ENCODE data around the gene PMPCA. TPM values are rescaled to one million over a fixed set of nuclear protein-coding genes. Genes with fewer than 3 reads are reported as not detected.

PMPCA gene
- total RNA-seq, 3 donors from 2014 or later (not counting 1 experiment from before 2014, with no cell fraction given), result 78.3 to 84.8 (median 79.3) TPM

- TF ChIP-seq CTCF (IDR thresholded peaks at IDR 0.05), result no peak
- Mint-ChIP-seq H3K36me3 (peaks cover 7% of the 10 kb centered on the region), H3K4me1 (peaks cover 10 to 16% of the 10 kb centered on the region in 2 donors), H3K27me3 (ENCODE audit: low read depth in 2 of 2) (no peaks in the 10 kb centered on the region), H3K27ac (no peak overlapping the region), H3K4me3 (no peak overlapping the region), H3K9me3 (no peaks in the 10 kb centered on the region)
- Histone ChIP-seq H3K4me3 (ENCODE audit: low read length) (no peak overlapping the region), H3K27ac (ENCODE audit: low read length) (no peak overlapping the region), H3K36me3 (ENCODE audit: control insufficient read depth, insufficient read depth, low read length) (peaks cover 48% of the 10 kb centered on the region), H3K27me3 (ENCODE audit: control insufficient read depth, insufficient read depth, low read length) (no peaks in the 10 kb centered on the region), H3K4me1 (ENCODE audit: control insufficient read depth, insufficient read depth, low read length) (no peaks in the 10 kb centered on the region), H3K9me3 (ENCODE audit: control insufficient read depth, insufficient read depth, low read length) (no peaks in the 10 kb centered on the region)
- 70% methylated on average over 11 of the region's 14 CpGs for WGBS (ENCODE audit: insufficient coverage)
- DNase-seq (no peak), ATAC-seq (no peak)
- intact Hi-C loops (cut with micrococcal nuclease), result no loop called here
Measured at GRCh38 chr9:136389396-136389795, 21.1 kb upstream of the PMPCA start.

- Histone ChIP-seq H3K4me1 (ENCODE audit: control insufficient read depth, insufficient read depth, low read length) (no peaks in the 10 kb centered on the region), H3K9me3 (ENCODE audit: control insufficient read depth, insufficient read depth, low read length) (no peaks in the 10 kb centered on the region), H3K36me3 (ENCODE audit: control insufficient read depth, insufficient read depth, low read length) (peaks cover 62% of the 10 kb centered on the region), H3K4me3 (ENCODE audit: low read length) (no peak overlapping the region), H3K27ac (ENCODE audit: low read length) (no peak overlapping the region), H3K27me3 (ENCODE audit: control insufficient read depth, insufficient read depth, low read length) (no peaks in the 10 kb centered on the region)
- no peak for TF ChIP-seq CTCF (IDR thresholded peaks at IDR 0.05)
- no peaks in the 10 kb centered on the region for H3K36me3 Mint-ChIP-seq
- DNase-seq, result no peak
- intact Hi-C loops (cut with micrococcal nuclease), result no loop called here
- ATAC-seq, result no peak
- no peak overlapping the region for H3K4me3 Mint-ChIP-seq
- no peaks in the 10 kb centered on the region for H3K4me1 Mint-ChIP-seq
- H3K27ac Mint-ChIP-seq, result no peak overlapping the region
- 98% methylated on average over 28 of the region's 28 CpGs for WGBS (ENCODE audit: insufficient coverage)
- no peaks in the 10 kb centered on the region for H3K9me3 Mint-ChIP-seq
- no peaks in the 10 kb centered on the region for H3K27me3 Mint-ChIP-seq (ENCODE audit: low read depth in 2 of 2)
Measured at GRCh38 chr9:136391737-136392537, 18.5 kb upstream of the PMPCA start.

DNA sequence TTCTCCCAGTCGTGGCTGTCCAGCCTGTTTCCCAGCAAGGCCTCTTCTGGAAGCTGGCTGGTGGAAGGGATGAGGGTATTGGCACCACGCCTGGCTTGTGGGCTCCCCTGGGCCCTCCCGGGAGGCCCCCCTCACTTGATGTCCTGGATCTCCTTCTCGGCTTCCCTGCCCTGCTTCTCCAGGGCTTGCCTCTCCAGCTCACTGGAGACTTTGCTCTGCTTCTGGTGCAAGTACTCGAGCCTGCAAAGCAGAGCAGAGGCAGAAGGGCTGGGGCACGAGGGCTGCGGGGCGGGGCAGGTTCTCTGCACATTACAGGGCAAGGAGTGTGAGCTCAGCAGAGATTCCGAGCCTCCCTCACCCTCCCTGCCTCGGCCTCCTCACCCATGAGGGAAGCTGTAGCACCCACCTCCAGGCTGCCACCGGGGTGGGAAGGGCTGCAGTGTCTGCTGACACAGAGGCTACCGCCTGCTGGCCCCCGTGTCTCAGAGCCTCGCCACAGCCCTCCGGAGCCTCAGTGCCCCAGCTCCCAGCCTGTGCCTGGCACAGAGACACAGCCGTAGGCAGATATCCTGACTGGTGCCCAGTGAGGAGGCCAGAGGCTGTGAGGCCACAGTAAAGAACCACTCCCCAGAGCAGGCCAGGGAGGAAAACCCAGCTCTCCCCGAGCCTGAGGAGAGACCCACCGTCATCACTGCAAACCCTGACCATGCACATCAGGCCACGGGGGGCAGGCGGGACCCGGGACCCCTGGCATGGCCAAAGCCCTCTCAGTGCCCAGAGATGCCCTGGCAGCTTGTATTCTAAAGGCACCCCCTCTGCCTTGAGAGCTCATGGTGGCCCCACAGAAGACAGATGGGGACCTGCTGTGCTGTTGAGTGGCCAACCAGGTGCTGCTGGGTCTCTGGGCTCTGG lies 17.7 kb upstream of the PMPCA start:
- ATAC-seq (no peak), DNase-seq (no peak)
- Histone ChIP-seq H3K27me3 (ENCODE audit: control insufficient read depth, insufficient read depth, low read length) (no peaks in the 10 kb centered on the region), H3K4me1 (ENCODE audit: control insufficient read depth, insufficient read depth, low read length) (no peaks in the 10 kb centered on the region), H3K4me3 (ENCODE audit: low read length) (no peak overlapping the region), H3K36me3 (ENCODE audit: control insufficient read depth, insufficient read depth, low read length) (peaks cover 54% of the 10 kb centered on the region), H3K9me3 (ENCODE audit: control insufficient read depth, insufficient read depth, low read length) (no peaks in the 10 kb centered on the region), H3K27ac (ENCODE audit: low read length) (no peak overlapping the region)
- no peaks in the 10 kb centered on the region for H3K9me3 Mint-ChIP-seq
- intact Hi-C loops (cut with micrococcal nuclease), result no loop called here
- H3K4me3 Mint-ChIP-seq, result no peak overlapping the region
- no peaks in the 10 kb centered on the region for H3K27me3 Mint-ChIP-seq (ENCODE audit: low read depth in 2 of 2)
- H3K36me3 Mint-ChIP-seq, result no peaks in the 10 kb centered on the region
- no peak overlapping the region for H3K27ac Mint-ChIP-seq
- TF ChIP-seq CTCF (IDR thresholded peaks at IDR 0.05), result no peak
- WGBS (ENCODE audit: insufficient coverage), result 92% methylated on average over 21 of the region's 21 CpGs
- H3K4me1 Mint-ChIP-seq, result no peaks in the 10 kb centered on the region

Measured in natural killer cell (primary cell).